K562 (cell line): ENCODE data around the gene BANP. TPM values are rescaled to one million over a fixed set of nuclear protein-coding genes. Genes with fewer than 3 reads are reported as not detected.
"Not testable (repeated sequence)": the region's sequence is repeated elsewhere in the genome, so short reads cannot be mapped to it uniquely, and the experiment has no call there.

ENCODE experiments used
- ATAC-seq: fragments of 200-7000 bp; cut with Tn5 transposase; 3 replicates; pipeline ENCODE4 v1.9.1; 2020; ENCODE audit warnings: moderate library complexity
- BruUV-seq: library from RNA; stranded (reverse); fragments of 400-500 nt; replicated peaks from 2 replicates; lab custom pipeline; 2021; lab: Mats Ljungman, UMichigan
- CTCF ChIA-PET: fragments of 300-600 bp; formaldehyde crosslinking; extraction: SDS; loops from one replicate; lab custom pipeline; 2021; ENCODE audit warnings: low intra/inter-chr PET ratio; lab: Yijun Ruan, JAX
- POLR2A ChIA-PET: fragments of 300-600, 350-650 bp; sonication (Branson Sonifier 250); formaldehyde crosslinking; extraction: SDS; loops from one replicate; lab custom pipeline; 2021; ENCODE audit warnings: antibody characterized with exemption, inconsistent platforms; lab: Yijun Ruan, JAX
- DNase-seq, 4 experiments: peaks; one replicate each; pipeline versions ENCODE4 v3.0.0 to v3.0.0-alpha.2; 2011 to 2018; ENCODE audit warnings: low spot score in 3 of 4, mixed read lengths in 3 of 4; ENCODE audit errors: extremely low read depth in 1 of 4
- FAIRE-seq: peaks from 2 replicates; lab custom pipeline; 2011; peaks lifted over from hg19 to GRCh38; lab: Jason Lieb, UNC
- H2AFZ ChIP-seq: 2 replicates; pipeline ENCODE4 v1.6.0; 2011; ENCODE audit warnings: low read depth, low read length, control low read depth, inconsistent platforms
- H3K27ac ChIP-seq: fragments of 200-600 bp; 3 replicates; pipeline ENCODE4 v1.8.0; 2011; ENCODE audit warnings: low read depth, mild to moderate bottlenecking, control low read depth, inconsistent platforms, low read length, moderate library complexity, mixed read lengths; ENCODE audit errors: extremely low read depth
- H3K27me3 ChIP-seq, 2 experiments: fragments of 300-600 bp in 1 of 2; 2 replicates in 1 of 2; 3 replicates in 1 of 2; pipeline versions ENCODE4 v1.6.0 to v1.8.0; 2011; ENCODE audit warnings: inconsistent platforms in 2 of 2, low read length in 2 of 2, mild to moderate bottlenecking in 1 of 2, mixed read lengths in 1 of 2, moderate library complexity in 1 of 2; ENCODE audit not compliant: control insufficient read depth in 2 of 2, insufficient read depth in 2 of 2
- H3K36me3 ChIP-seq: fragments of 300-600 bp; 3 replicates; pipeline ENCODE4 v1.8.0; 2011; ENCODE audit warnings: mild to moderate bottlenecking, low read length, inconsistent platforms; ENCODE audit not compliant: control insufficient read depth, insufficient read depth
- H3K4me1 ChIP-seq, 2 experiments: fragments of 200-600 bp in 1 of 2; replicated peaks in 1 of 2; 2 replicates in 1 of 2; 3 replicates in 1 of 2; pipeline versions ENCODE4 v1.5.1 to v1.8.0; 2011; ENCODE audit warnings: inconsistent platforms in 2 of 2, low read length in 2 of 2, mild to moderate bottlenecking in 1 of 2, mixed read lengths in 1 of 2, moderate library complexity in 1 of 2; ENCODE audit not compliant: control insufficient read depth in 2 of 2, insufficient read depth in 2 of 2
- H3K4me2 ChIP-seq: 2 replicates; pipeline ENCODE4 v1.6.1; 2011; ENCODE audit warnings: low read length, control low read depth, inconsistent platforms, mixed read lengths; ENCODE audit not compliant: insufficient read depth
- H3K4me3 ChIP-seq: fragments of 200-600 bp; sonication (generic), shearing (Covaris generic); 2 replicates; pipeline ENCODE4 v1.5.1; 2016; ENCODE audit warnings: control low read depth, inconsistent platforms
- H3K79me2 ChIP-seq: fragments of 200-600 bp; 3 replicates; pipeline ENCODE4 v1.8.0; 2011; ENCODE audit warnings: low read length, inconsistent platforms; ENCODE audit not compliant: control insufficient read depth, insufficient read depth
- H3K9ac ChIP-seq, 2 experiments: 2 replicates each; pipeline versions ENCODE4 v1.6.0 to v1.6.1; 2011; ENCODE audit warnings: low read depth in 2 of 2, low read length in 2 of 2, control low read depth in 1 of 2, inconsistent platforms in 1 of 2, mild to moderate bottlenecking in 1 of 2, mixed read lengths in 1 of 2; ENCODE audit not compliant: insufficient read depth in 1 of 2
- H3K9me1 ChIP-seq: one replicate; pipeline ENCODE4 v1.6.0; 2011; ENCODE audit warnings: inconsistent platforms, mild to moderate bottlenecking, low read length, moderate library complexity; ENCODE audit not compliant: control insufficient read depth, insufficient read depth
- H3K9me3 ChIP-seq: replicated peaks from 2 replicates; pipeline ENCODE4 v1.5.1; 2011; ENCODE audit warnings: low read depth, low read length, inconsistent platforms; ENCODE audit not compliant: control insufficient read depth, insufficient read depth
- H4K20me1 ChIP-seq: replicated peaks from 2 replicates; pipeline ENCODE4 v1.6.1; 2011; ENCODE audit warnings: low read length, inconsistent platforms, mixed read lengths; ENCODE audit not compliant: control insufficient read depth, insufficient read depth
- WGBS: fragments of 100-300 bp; shearing (Covaris generic); methylation state at CpG from one replicate; pipeline ENCODE4 v1.1.6; 2016; ENCODE audit warnings: low coverage, mixed read lengths; ENCODE audit not compliant: insufficient coverage; ENCODE audit errors: missing lambda C conversion rate; 5-methylcytosine and 5-hydroxymethylcytosine counted together
- in situ Hi-C: fragments of 300-500 bp; cut with MboI; formaldehyde crosslinking; loops from 4 replicates; pipeline ENCODE4 v1.15.0; 2018; ENCODE audit warnings: inconsistent platforms, mixed read lengths
- intact Hi-C: fragments of 100-400 bp; cut with micrococcal nuclease; formaldehyde crosslinking; loops from 2 replicates; pipeline ENCODE4 v1.14.2; 2022
- polyA plus RNA-seq, 8 experiments: library from polyadenylated mRNA; depleted of rRNA in 4 of 8; stranded (reverse) in 5 of 8; unstranded in 3 of 8; fragments of >200 nt; fragmentation: Nextera tagmentation in 2 of 8; fragmentation: Illumina TruSeq in 1 of 8; extraction: Ambion mirVana in 2 of 8; extraction: Trizol in 1 of 8; gene quantifications; 2 replicates each; pipeline versions ENCODE4 v1.2.1 to v1.2.3, GENCODE V29; 2011 to 2014; ENCODE audit warnings: inconsistent platforms in 1 of 8, missing spikeins in 1 of 8
- total RNA-seq, 7 experiments: library from RNA; depleted of rRNA in 6 of 7; stranded (reverse); fragments of >200 nt in 6 of 7; fragmentation: Illumina TruSeq in 2 of 7; extraction: Trizol in 2 of 7; gene quantifications; 2 replicates each; pipeline versions ENCODE4 v1.2.1 to v1.2.3, GENCODE V29; 2011 to 2021; ENCODE audit warnings: low replicate concordance in 1 of 7

The BANP gene
- total and polyA plus RNA-seq, 9 of the 15 experiments (the other 6 are each of a cell fraction or from before 2014, with no cell fraction given), result 4.6 to 22.1 (median 15.6) TPM

- H3K27ac ChIP-seq, FAIRE-seq, H2AFZ ChIP-seq, CTCF ChIA-PET, ATAC-seq, POLR2A ChIA-PET, BruUV-seq, H3K4me2 ChIP-seq, H3K79me2 ChIP-seq, intact Hi-C loops, H3K9me3 ChIP-seq, in situ Hi-C loops, H4K20me1 ChIP-seq, DNase-seq, H3K4me3 ChIP-seq, H3K4me1 ChIP-seq, H3K9ac ChIP-seq, H3K9me1 ChIP-seq, H3K27me3 ChIP-seq: not testable (repeated sequence)
- WGBS, result 32% methylated on average over 8 of the region's 12 CpGs
- H3K36me3 ChIP-seq, result peaks cover 12% of the 10 kb centered on the region; the same call in 1 of the 3 replicates
Measured at GRCh38 chr16:87979911-87980630, 28.8 kb downstream of the BANP start.

- ATAC-seq, FAIRE-seq, POLR2A ChIA-PET: not testable (repeated sequence)
Measured at GRCh38 chr16:87981376-87981775, 30.1 kb downstream of the BANP start.

More at GRCh38 chr16:87981376-87981775, 30.1 kb downstream of the BANP start:
- intact Hi-C loops, H3K27ac ChIP-seq, H4K20me1 ChIP-seq, H3K9me1 ChIP-seq, H3K4me1 ChIP-seq, in situ Hi-C loops, CTCF ChIA-PET, H3K9ac ChIP-seq, H3K9me3 ChIP-seq, H3K27me3 ChIP-seq, H3K4me2 ChIP-seq, DNase-seq, H2AFZ ChIP-seq, H3K4me3 ChIP-seq, H3K79me2 ChIP-seq, BruUV-seq: not testable (repeated sequence)
- peaks cover 16% of the 10 kb centered on the region; the same call in 2 of the 3 replicates for H3K36me3 ChIP-seq
- 67% methylated on average over 4 of the region's 4 CpGs for WGBS
